GM12865 (cell line): ENCODE measurements around the gene ZNF789.

ENCODE experiments used
- DNase-seq: peaks from one replicate; pipeline ENCODE4 v3.0.0; 2010; ENCODE audit warnings: low read depth
- H3K4me3 ChIP-seq: 2 replicates; pipeline ENCODE4 v1.5.1; 2011; ENCODE audit warnings: mild to moderate bottlenecking, low read depth, low read length, control low read depth
- TF ChIP-seq, protein P1 (sequence below): IDR thresholded peaks from 2 replicates; pipeline ENCODE4 v1.5.1; 2011; ENCODE audit warnings: low read length, control low read depth, low read depth, inconsistent platforms; ENCODE audit not compliant: insufficient read depth; ENCODE audit errors: missing control alignments

The ZNF789 gene

DNA sequence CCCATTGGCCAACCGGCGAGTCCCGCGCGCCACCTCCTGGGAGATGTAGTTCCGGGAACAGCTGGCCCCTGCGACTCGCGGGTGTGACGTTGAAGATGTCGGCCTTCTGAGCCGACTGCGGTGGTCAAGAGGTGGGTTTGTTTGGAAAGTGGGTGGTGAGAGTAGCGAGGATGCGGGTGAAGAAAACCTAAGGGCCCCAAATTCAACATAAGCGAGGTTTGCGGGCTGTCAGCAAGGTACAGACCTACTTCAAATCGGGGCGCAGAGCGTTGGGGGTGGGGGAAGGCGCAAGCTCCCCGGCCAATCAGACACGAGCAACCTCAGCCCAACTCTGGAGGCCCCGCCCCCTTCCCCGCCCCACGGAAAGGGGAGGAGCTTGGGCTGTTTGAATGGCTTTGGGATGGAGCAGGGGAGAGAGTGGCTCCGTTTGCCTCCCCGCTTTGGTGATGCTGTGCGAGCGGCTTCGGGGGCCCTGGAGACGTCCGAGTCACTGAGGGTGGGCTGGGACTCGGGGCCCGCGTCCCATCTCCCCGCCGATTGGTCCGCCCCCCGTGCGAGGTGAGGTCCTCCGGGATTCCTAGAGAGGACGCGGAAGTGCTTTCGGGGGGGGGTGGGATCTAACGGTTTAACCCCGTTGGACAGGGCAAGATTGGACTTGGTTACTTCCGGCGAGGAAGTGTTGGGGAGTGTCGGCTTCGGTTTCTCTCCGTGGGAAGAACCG lies 32.1 kb downstream of the ZNF789 start, which contains the start of gene ZKSCAN5:
TSS of gene ZKSCAN5 (plus strand) at position 60 of the 721 bp plus-strand sequence. CDS start 1,383 bp downstream, outside the sequence.
- peak; percentile 97 for DNase-seq
- H3K4me3 ChIP-seq = peak within 1 kb of the TSS; percentile 90
- TF ChIP-seq, protein P1, sequence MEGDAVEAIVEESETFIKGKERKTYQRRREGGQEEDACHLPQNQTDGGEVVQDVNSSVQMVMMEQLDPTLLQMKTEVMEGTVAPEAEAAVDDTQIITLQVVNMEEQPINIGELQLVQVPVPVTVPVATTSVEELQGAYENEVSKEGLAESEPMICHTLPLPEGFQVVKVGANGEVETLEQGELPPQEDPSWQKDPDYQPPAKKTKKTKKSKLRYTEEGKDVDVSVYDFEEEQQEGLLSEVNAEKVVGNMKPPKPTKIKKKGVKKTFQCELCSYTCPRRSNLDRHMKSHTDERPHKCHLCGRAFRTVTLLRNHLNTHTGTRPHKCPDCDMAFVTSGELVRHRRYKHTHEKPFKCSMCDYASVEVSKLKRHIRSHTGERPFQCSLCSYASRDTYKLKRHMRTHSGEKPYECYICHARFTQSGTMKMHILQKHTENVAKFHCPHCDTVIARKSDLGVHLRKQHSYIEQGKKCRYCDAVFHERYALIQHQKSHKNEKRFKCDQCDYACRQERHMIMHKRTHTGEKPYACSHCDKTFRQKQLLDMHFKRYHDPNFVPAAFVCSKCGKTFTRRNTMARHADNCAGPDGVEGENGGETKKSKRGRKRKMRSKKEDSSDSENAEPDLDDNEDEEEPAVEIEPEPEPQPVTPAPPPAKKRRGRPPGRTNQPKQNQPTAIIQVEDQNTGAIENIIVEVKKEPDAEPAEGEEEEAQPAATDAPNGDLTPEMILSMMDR = no peak

DNA sequence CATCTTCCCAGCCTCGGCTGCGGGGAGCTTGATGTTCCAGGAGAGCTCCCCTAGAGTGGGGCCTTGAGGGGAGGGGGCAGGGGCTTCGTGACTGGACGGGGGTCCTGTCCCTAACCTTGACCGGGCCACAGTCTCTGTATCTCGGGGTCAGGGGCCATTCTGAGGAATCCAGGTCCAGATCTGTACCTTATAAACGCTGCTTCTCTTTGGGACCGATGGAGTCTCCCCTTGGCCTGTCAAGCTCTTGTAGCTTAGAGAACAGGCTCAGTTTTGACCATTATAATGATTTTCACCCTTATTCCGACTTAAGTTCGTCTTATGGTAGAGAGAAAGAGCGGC lies 32.6 kb downstream of the ZNF789 start:
- DNase-seq = no peak
- TF ChIP-seq, protein P1 = no peak

DNA sequence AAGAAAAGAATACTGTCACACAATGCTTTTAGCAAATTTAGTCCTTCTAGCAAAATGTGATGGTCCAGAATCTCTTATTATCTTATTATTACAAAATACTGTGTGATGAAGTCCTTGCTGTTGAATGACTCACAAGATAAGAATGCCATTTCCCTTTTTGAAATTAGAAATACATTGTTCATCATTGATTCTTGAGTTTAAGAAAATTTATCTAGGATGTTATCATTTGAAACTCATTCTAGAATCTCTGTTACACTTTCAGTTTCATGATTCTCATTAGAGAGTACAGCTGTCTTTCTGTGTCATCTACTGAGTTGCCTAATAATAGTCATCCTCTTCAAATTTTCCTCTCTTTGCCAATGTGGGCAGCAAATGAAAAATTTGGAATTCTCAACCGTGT lies 41.4 kb downstream of the ZNF789 start:
- no peak for DNase-seq
- TF ChIP-seq, protein P1 = no peak

More for the DNA sequence above, 32.6 kb downstream of the ZNF789 start:
- peak overlapping the region; percentile 90 for H3K4me3 ChIP-seq

DNA sequence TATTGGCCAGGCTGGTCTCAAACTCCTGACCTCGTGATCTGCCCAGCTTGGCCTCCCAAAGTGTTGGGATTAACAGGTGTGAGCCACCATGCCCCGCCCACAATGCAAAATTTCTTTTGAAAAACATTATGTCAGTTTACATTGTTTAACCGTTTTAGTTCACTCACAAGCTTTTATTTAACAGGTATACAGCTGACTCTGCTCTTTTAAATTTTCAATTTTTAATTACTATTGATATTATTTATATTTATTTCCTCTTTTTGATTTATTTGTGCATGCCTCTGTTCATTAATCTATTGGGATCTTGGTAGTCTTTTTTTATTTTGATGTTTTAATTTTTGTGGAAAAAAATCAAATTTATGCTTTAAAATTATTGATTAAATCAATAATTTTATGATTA lies 48.7 kb downstream of the ZNF789 start:
- H3K4me3 ChIP-seq = no peak overlapping the region
- no peak for DNase-seq
- TF ChIP-seq, protein P1 = no peak

More for the DNA sequence above, 41.4 kb downstream of the ZNF789 start:
- H3K4me3 ChIP-seq = no peak overlapping the region

DNA sequence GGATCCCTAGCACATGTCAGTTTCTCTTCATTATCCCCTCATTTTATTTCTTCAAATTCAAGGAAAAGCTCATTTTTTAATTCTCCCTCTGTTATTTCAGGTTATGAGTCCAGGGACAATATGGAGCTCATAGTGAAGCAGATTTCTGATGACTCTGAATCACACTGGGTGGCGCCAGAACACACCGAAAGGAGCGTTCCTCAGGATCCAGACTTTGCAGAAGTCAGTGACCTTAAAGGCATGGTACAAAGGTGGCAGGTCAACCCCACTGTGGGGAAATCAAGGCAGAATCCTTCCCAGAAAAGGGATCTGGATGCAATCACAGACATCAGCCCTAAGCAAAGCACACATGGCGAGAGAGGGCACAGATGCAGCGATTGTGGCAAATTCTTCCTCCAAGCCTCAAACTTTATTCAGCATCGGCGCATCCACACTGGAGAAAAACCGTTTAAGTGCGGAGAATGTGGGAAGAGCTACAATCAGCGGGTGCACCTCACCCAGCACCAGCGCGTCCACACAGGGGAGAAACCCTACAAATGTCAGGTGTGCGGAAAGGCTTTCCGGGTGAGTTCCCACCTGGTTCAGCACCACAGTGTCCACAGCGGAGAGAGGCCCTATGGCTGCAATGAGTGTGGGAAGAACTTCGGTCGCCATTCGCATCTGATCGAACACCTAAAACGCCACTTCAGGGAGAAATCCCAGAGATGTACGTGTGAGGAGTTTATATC lies 53.2 kb downstream of the ZNF789 start:
- TF ChIP-seq, protein P1 = no peak
- DNase-seq = no peak
- no peak overlapping the region for H3K4me3 ChIP-seq

DNA sequence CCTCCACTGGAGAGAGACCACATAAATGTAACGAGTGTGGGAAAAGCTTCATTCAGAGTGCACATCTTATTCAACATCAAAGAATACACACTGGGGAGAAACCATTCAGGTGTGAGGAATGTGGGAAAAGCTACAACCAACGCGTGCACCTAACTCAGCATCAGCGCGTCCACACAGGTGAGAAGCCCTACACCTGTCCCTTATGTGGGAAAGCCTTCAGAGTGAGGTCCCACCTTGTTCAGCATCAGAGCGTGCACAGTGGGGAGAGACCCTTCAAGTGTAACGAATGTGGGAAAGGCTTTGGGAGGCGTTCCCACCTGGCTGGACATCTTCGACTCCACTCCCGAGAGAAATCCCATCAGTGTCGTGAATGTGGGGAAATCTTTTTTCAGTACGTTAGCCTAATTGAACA lies 58.7 kb downstream of the ZNF789 start:
- peak; percentile 12 for DNase-seq
- TF ChIP-seq, protein P1 = no peak
- no peak overlapping the region for H3K4me3 ChIP-seq
